ENCODE data around the gene SNUPN.

GRCh38 chr15:75672646-75673425 lies 47.3 kb upstream of the SNUPN start:
- TF ChIP-seq CTCF (IDR thresholded peaks at IDR 0.05), result no peak
- TF ChIP-seq POLR2A (IDR thresholded peaks at IDR 0.05), result no peak

Data from body of pancreas (tissue), 4 donors.